Spleen (tissue), 11 donors: ENCODE data around the gene EMC10. TPM values are rescaled to one million over a fixed set of nuclear protein-coding genes. Genes with fewer than 3 reads are reported as not detected.

Experiments used
- DNase-seq: peaks from one replicate; pipeline ENCODE4 v3.0.0-alpha.2; 2020
- H3K27ac ChIP-seq, 8 donors: fragments of 200-600 bp; sonication (generic) in 7 of 8; 1 replicate in 4 of 8; 2 replicates in 4 of 8; pipeline versions ENCODE4 v1.5.0 to v1.8.0; 2016 to 2021; ENCODE audit warnings: inconsistent platforms in 4 of 8, mild to moderate bottlenecking in 4 of 8, moderate library complexity in 1 of 8
- H3K27me3 ChIP-seq, 7 donors: fragments of 200-600 bp; sonication (generic) in 6 of 7; replicated peaks in 1 of 7; 1 replicate in 4 of 7; 2 replicates in 3 of 7; pipeline versions ENCODE4 v1.5.0 to v1.8.0; 2016 to 2021; ENCODE audit warnings: inconsistent platforms in 3 of 7, mild to moderate bottlenecking in 1 of 7
- H3K36me3 ChIP-seq, 6 donors: fragments of 200-600 bp; sonication (generic) in 5 of 6; 1 replicate in 4 of 6; 2 replicates in 2 of 6; pipeline versions ENCODE4 v1.5.0 to v1.8.0; 2016 to 2021; ENCODE audit warnings: inconsistent platforms in 2 of 6
- H3K4me1 ChIP-seq, 6 donors: fragments of 200-600 bp; sonication (generic) in 5 of 6; 1 replicate in 3 of 6; 2 replicates in 3 of 6; pipeline versions ENCODE4 v1.5.0 to v1.8.0; 2016 to 2021; ENCODE audit warnings: inconsistent platforms in 3 of 6
- H3K4me3 ChIP-seq, 8 donors: fragments of 200-600 bp; sonication (generic) in 7 of 8; 1 replicate in 4 of 8; 2 replicates in 4 of 8; pipeline versions ENCODE4 v1.5.0 to v1.8.0; 2016 to 2021; ENCODE audit warnings: inconsistent platforms in 4 of 8, mild to moderate bottlenecking in 4 of 8, moderate library complexity in 2 of 8
- H3K9me3 ChIP-seq, 8 donors: fragments of 200-600 bp; sonication (generic) in 7 of 8; 1 replicate in 4 of 8; 2 replicates in 4 of 8; pipeline versions ENCODE4 v1.5.0 to v1.8.0; 2016 to 2021; ENCODE audit warnings: inconsistent platforms in 4 of 8
- POLR2A ChIP-seq, 3 donors: fragments of 450-650 bp; IDR thresholded peaks; one replicate each; pipeline ENCODE4 v1.5.1; 2017; ENCODE audit warnings: antibody characterized with exemption in 3 of 3, mild to moderate bottlenecking in 1 of 3
- POLR2AphosphoS5 ChIP-seq, 3 donors: sonication (generic); formaldehyde crosslinking; IDR thresholded peaks; one replicate each; pipeline ENCODE4 v1.5.1; 2017; ENCODE audit warnings: antibody characterized with exemption in 3 of 3
- WGBS, 5 donors: extraction: QIAGEN DNeasy Blood & Tissue Kit in 3 of 5; methylation state at CpG; one replicate each; pipeline versions ENCODE4 v1.1.5 to v1.1.7; 2013 to 2018; 5-methylcytosine and 5-hydroxymethylcytosine counted together
- intact Hi-C: fragments of 100-400 bp; cut with DNase I; formaldehyde crosslinking; loops from one replicate; pipeline ENCODE4 v1.15.0; 2023; ENCODE audit warnings: low total_unique reads
- polyA plus RNA-seq, 3 donors: library from polyadenylated mRNA; stranded (reverse); fragments of 200-250 nt; gene quantifications; one replicate each; pipeline ENCODE4 v1.2.1, GENCODE V29; 2013
- total RNA-seq, 7 donors: library from RNA; depleted of rRNA in 3 of 7; stranded (reverse); fragments of >200 nt in 3 of 7; fragmentation: NEBNext Ultra II Directional in 4 of 7; extraction: Animal tissue kit (Norgen Biotek cat#: 25700) in 4 of 7; gene quantifications; one replicate each; pipeline versions ENCODE4 v1.1.0 to v1.2.1, GENCODE V29; 2016 to 2021
- TF ChIP-seq, protein P1 (sequence below), 11 experiments: fragments of 200-600 bp in 7 of 11; fragments of 450-650 bp in 4 of 11; sonication (generic) in 4 of 11; IDR thresholded peaks in 8 of 11; conservative IDR thresholded peaks in 3 of 11; 1 replicate in 7 of 11; 2 replicates in 4 of 11; pipeline versions ENCODE4 v1.4.0 to v1.8.0; 2016 to 2021; ENCODE audit warnings: antibody characterized with exemption in 11 of 11, inconsistent platforms in 4 of 11, mild to moderate bottlenecking in 1 of 11
- donor health status: healthy with polysubstance abuse.
- donor health status: DM: no; HTN: no; CAD: no; lungs with moderate emphysema.
- donor health status: DM: no; HTN: no; CAD: no.
- donor health status: Bipolar disorder and iron deficiency.
- donor health status: healthy.
- donor health status: DM: no; HTN: no; CAD: no.
- donor health status: DM: yes; HTN: yes; CAD: no.

The EMC10 gene
- total and polyA plus RNA-seq, 10 donors = 31.0 to 72.6 (median 60.1) TPM

DNA sequence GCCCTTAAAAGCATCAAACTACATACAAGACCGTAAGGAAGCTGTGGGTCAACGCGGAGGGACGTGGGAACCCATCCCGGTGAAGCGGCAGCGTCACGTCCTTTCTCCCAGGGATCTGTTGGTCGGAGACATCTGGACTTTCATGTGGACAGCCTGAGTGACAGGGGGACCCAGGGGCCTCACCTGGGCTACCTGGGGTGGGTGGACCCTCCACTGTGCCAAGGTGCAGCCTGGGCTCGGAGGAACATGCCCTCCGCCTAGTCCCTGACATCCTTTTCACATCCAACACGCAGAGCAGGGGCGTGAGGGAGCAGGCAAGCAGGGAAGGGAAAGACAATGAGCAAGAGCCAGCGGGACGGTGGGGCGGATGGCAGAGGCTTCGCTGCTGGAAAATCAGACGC lies 14.1 kb downstream of the EMC10 start:
- H3K4me3 ChIP-seq = no peak overlapping the region
- TF ChIP-seq POLR2AphosphoS5 (IDR thresholded peaks at IDR 0.05) (peak in 2 of 3 donors; percentile 8 to 31), POLR2A (IDR thresholded peaks at IDR 0.05) (no peak)
- TF ChIP-seq, protein P1, sequence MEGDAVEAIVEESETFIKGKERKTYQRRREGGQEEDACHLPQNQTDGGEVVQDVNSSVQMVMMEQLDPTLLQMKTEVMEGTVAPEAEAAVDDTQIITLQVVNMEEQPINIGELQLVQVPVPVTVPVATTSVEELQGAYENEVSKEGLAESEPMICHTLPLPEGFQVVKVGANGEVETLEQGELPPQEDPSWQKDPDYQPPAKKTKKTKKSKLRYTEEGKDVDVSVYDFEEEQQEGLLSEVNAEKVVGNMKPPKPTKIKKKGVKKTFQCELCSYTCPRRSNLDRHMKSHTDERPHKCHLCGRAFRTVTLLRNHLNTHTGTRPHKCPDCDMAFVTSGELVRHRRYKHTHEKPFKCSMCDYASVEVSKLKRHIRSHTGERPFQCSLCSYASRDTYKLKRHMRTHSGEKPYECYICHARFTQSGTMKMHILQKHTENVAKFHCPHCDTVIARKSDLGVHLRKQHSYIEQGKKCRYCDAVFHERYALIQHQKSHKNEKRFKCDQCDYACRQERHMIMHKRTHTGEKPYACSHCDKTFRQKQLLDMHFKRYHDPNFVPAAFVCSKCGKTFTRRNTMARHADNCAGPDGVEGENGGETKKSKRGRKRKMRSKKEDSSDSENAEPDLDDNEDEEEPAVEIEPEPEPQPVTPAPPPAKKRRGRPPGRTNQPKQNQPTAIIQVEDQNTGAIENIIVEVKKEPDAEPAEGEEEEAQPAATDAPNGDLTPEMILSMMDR (IDR thresholded peaks at IDR 0.05 in 8 of 11, conservative IDR thresholded peaks at IDR 0.05 in 3 of 11) = no peak
- peaks cover 0 to 29% (median 11%) of the 10 kb centered on the region in 6 donors for H3K4me1 ChIP-seq
- peaks cover 0 to 9% (median 2%) of the 10 kb centered on the region in 6 donors for H3K36me3 ChIP-seq
- WGBS, 5 donors = 91 to 98% (median 96%) methylated on average over 15 to 18 of the region's 18 CpGs
- peaks cover 0 to 19% (median 0%) of the 10 kb centered on the region in 7 donors for H3K27me3 ChIP-seq
- intact Hi-C loops = no loop called here
- no peaks in the 10 kb centered on the region for H3K9me3 ChIP-seq
- no peak overlapping the region for H3K27ac ChIP-seq
- DNase-seq = peak; percentile 42

DNA sequence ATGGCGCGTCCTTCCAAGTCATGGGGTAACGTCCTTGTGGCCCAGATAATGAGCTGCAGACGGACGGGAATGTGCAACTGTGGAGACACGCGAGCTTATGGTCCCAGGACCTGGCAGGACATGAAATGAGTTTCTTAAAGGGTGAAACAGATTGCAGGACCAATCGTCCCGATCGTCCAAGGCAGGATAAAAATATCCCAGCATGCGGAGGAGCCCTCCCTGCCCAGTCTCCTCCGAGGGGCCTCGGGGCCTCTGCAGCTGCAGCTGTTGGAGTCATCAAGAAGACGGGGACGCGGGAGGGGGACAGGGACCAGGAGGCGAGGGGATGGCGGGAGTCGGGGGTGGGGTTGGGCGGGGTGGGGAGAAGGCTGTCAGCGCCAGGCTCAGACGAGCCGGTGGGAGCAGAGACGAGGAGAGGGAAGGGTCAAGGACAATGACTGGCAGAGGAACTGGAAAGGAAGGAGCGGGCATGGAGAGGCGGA lies 14.7 kb downstream of the EMC10 start:
- Histone ChIP-seq H3K27me3 (peaks cover 0 to 19% (median 0%) of the 10 kb centered on the region in 7 donors), H3K27ac (no peak overlapping the region), H3K4me3 (no peak overlapping the region), H3K4me1 (peaks cover 0 to 29% (median 11%) of the 10 kb centered on the region in 6 donors), H3K9me3 (no peaks in the 10 kb centered on the region), H3K36me3 (peaks cover 0 to 11% (median 2%) of the 10 kb centered on the region in 6 donors)
- intact Hi-C loops = no loop called here
- TF ChIP-seq POLR2AphosphoS5 (IDR thresholded peaks at IDR 0.05) (no peak), POLR2A (IDR thresholded peaks at IDR 0.05) (no peak)
- TF ChIP-seq, protein P1 (IDR thresholded peaks at IDR 0.05 in 8 of 11, conservative IDR thresholded peaks at IDR 0.05 in 3 of 11) = no peak
- peak; percentile 54 for DNase-seq
- WGBS, 5 donors = 48 to 65% (median 52%) methylated on average over 26 of the region's 26 CpGs

DNA sequence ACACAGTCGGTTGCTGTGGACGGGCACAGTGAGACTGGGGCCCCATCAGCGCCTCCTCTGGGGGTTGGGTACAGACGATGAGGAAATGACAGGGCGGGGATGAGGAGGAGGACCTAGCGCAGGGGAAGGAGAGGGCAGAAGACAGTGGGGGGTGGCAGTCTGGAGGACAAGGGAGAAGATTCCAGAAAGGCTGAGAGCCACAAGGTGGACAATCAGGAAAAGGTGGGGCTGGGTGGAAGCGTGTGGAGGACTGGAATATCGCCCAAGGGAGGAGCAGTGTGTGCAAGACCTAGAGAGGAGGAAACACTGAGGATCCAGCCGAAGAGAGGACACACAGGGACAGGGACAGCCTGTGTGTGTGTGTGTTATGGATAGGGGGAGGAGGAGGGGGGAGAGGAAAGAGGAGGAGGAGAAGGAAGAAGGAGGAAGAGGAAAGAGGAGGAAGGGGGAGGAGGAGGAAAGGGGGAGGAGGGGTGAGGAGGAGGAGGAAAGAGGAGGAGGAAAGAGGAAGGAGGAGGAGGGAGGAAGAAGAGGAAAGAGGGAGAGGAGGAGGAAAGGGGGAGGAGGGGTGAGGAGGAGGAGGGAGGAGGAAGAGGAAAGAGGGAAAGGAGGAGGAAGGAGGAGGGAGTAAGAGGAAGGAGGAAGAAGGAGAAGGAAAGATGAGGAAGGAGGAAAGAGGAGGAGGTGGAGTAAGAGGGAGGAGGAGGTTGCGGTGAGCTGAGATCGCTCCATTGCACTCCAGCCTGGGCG lies 16.2 kb downstream of the EMC10 start:
- no peak overlapping the region for H3K4me3 ChIP-seq
- no peak for DNase-seq
- H3K27me3 ChIP-seq = peaks cover 0 to 11% (median 0%) of the 10 kb centered on the region in 7 donors
- TF ChIP-seq POLR2A (IDR thresholded peaks at IDR 0.05) (no peak), POLR2AphosphoS5 (IDR thresholded peaks at IDR 0.05) (peak in 2 of 3 donors; percentile 37 to 41)
- H3K9me3 ChIP-seq = no peaks in the 10 kb centered on the region
- H3K4me1 ChIP-seq = peaks cover 0 to 29% (median 11%) of the 10 kb centered on the region in 6 donors
- WGBS, 5 donors = 1 to 26% (median 7%) methylated on average over 9 to 12 of the region's 12 CpGs
- H3K27ac ChIP-seq = no peak overlapping the region
- intact Hi-C loops = no loop called here
- H3K36me3 ChIP-seq = peaks cover 0 to 11% (median 2%) of the 10 kb centered on the region in 6 donors

DNA sequence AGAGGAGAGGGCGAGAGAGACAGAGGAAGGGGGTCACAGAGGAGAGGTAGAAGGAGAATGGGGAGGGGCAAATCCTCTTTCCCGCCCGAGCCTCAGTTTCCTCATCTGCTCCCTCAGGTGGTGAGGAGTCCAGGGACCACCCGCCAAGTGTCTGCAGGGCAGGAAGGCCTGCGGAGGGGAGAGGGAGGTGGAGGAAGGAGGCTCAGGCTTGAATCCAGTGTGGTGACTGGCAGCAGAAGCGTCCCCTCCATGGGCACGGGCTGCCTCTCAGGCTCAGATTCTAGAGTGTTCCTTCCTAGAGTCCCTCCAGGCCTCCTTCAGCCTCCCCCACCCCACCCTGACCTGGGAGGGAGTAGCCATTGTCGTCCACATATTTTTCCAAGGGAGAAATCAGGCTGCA lies 16.9 kb downstream of the EMC10 start:
- peaks cover 0 to 29% (median 11%) of the 10 kb centered on the region in 6 donors for H3K4me1 ChIP-seq
- TF ChIP-seq, protein P1 (IDR thresholded peaks at IDR 0.05 in 8 of 11, conservative IDR thresholded peaks at IDR 0.05 in 3 of 11) = no peak
- no peak for TF ChIP-seq POLR2AphosphoS5 (IDR thresholded peaks at IDR 0.05)
- no peak for TF ChIP-seq POLR2A (IDR thresholded peaks at IDR 0.05)
- H3K9me3 ChIP-seq = no peaks in the 10 kb centered on the region
- peaks cover 0 to 8% (median 0%) of the 10 kb centered on the region in 7 donors for H3K27me3 ChIP-seq
- intact Hi-C loops = no loop called here
- 65 to 82% (median 78%) methylated on average over 7 to 8 of the region's 8 CpGs for WGBS, 5 donors
- DNase-seq = peak; percentile 29
- no peak overlapping the region for H3K4me3 ChIP-seq
- no peak overlapping the region for H3K27ac ChIP-seq
- H3K36me3 ChIP-seq = peaks cover 0 to 11% (median 2%) of the 10 kb centered on the region in 6 donors
